ENCODE data around the gene IMP3.

DNA sequence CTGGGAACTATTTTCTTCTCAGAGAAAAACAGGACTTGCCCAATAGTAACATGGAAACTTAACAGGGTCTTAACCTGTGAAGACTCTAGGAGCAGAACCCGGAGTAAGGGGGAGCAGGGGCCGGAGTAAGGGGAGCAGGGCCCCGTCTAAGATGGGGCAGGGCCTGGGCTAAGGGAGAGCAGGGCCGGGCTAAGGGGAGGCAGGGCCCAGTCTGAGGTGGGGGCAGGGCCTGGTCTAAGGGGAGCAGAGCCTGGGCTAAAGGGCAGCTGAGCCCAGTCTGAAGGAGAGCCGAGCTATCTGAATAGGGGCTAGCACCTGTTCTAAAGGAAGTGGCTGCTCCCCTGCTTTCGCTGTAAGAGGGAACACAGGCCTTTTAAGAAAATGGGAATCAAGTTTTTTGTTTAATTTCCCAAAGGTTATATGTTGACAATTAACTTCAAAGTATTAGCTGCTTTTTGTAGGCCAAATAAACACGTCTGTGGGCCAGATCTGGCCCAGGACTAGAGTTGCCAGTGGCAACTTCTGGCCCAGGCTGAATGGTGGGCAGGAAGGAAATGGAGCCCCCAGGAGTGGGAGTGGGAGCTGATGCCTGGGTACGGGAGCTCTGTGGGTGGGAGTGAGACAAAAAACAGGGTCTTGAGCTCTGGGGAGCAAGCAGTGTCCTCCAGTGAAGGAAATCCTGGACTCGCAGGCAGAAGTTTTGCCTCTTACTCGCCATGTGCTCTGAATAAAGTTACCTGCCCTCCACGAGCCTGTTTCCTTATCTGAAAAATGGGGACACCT is 40.2 kb upstream of the IMP3 start:
- no peak for TF ChIP-seq YY1 (IDR thresholded peaks at IDR 0.05; ENCODE audit: extremely low read depth, insufficient replicate concordance, low read depth, low read length)
- no peak for TF ChIP-seq CTCF (IDR thresholded peaks at IDR 0.05 in 2 of 3, conservative IDR thresholded peaks at IDR 0.05 in 1 of 3; ENCODE audit: borderline replicate concordance in 1 of 3, insufficient read depth in 1 of 3, low read depth in 2 of 3, low read length in 2 of 3)
- 0 out of 2 replicates have a peak, but pooled peaks have one; percentile 14 for TF ChIP-seq POLR2AphosphoS5 (IDR thresholded peaks at IDR 0.05; ENCODE audit: low read depth, low read length)
- no peak for TF ChIP-seq ZFX (IDR thresholded peaks at IDR 0.05)

All from HCT116 (cell line).